ENCODE results near the gene PSMC4.
A peak's percentile ranks its signal among the peaks of the same experiment; 100 is the strongest.

The PSMC4 gene

DNA sequence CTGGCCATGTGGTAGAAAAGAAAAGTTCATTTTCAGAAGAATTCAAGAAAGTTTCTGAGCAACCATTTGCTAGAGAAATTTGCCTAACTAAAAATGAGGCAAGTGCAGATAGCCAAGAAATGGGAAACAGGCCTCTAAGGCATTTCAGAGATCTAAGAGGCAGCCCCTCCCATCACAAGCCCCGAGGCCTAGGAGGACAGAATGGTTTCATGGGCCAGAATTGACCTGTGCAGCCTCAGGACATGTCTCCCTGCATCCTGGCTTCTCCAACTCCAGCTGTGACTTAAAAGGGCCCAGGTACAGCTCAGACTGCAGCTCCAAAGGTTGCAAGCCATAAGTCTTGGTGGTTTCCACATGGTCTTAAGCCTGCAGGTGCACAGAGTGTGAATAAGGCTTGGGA is 22.6 kb downstream of the PSMC4 start:
- DNase-seq (ENCODE audit: low read depth), result no peak

DNA sequence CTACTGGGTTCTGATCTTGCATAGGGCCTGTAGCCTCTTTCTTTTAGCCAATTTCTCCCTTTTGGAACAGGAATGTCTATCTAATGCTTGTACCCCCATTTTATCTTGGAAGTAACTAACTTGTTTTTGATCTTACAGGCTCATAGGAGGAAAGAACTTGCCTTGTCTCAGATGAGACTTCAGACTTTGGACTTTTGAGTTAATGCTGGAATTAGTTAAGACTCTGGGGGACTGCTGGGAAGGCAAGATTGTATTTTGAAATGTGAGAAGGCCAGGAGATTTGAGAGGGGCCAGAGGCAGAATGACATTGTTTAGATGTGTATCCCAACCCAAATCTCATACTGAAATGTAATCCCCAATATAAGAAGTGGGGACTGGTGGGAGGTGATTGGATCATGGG is 23.4 kb downstream of the PSMC4 start:
- DNase-seq (ENCODE audit: low read depth), result no peak

DNA sequence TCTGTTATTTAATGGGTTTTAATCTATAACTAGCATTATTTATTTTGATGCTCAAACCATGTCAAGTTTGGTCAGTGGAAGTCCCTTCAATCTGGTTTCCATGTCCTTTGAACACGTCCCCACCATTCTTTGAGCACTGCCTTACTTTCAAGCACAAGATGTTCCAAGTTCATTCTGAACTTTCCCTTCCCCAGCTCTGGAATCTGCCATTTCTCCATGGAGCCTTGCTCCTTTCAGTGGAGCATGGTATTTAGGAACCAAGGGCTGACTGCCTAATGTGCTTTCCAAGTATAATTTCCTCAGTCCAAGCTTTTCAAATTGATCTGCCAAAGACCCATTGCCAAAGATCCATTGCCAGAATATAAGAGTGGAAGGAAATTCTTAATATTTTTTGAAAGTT is 24.8 kb downstream of the PSMC4 start:
- no peak for DNase-seq (ENCODE audit: low read depth)

DNA sequence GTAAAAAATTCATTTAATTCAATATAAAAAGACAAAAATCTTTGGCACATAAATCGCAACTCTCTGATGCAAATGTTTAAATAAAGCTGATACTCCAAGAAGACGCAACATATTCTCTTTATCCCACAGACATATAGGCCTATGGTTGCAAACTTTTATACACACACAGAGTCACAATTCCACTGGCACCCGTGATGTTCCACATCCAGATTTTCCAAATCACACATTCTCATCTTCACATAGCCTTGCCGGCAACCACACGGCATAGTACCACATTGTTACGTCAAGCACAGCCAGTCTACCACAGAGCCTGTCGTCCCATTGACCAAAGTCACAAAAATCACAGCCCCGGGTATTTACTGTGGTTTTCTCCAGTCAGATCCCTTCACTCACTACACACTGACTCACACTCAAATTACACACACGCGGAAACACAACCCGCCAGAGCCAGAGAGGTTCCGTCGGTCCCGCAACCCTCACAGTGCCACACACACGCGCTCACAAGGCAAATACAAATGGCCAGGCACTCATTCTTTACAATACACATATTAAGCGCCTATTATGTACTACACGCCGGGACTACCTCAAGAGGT is 25.3 kb downstream of the PSMC4 start:
- DNase-seq (ENCODE audit: low read depth), result no peak

DNA sequence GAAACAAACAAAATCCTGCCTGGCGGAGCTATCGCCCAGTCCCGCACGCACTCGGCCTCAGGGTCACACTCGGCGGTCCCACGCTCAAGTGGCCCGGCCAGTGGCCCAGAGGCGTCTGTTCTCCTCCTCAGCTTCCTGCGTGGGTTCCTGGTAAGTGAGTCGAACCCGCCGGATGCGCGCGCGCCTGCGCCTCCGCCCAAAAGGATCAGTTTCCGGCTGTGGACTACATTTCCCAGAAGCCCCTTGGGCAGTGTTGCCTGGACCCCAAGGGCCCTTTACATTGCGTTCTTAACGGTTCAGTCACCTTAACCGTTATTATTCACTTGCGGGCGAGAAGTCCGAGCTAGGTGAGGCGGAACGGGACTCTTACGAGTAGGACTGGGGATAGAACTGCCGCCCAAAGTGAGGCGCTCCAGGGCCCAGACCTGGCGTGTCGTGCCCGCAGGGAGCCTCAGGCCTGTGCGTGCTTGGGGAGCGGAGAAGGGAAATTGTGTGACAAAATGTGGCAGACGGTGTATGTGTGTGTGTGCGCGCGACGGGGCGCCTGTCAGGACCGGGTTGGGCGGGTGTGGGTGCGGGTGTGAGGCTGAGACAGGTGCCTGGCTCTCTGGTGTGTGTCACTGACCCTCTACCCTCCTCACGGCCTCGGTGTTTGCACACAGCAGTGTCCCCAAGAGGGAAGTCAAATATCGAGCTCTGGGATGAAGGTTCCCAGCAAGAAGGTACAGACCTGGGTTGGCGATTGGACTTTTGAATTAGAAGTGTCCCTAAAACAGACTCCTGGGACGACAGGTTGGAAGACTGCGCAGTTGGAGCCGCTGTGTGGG is 26.1 kb downstream of the PSMC4 start, which contains the start of gene ZNF546:
TSS of gene ZNF546 (plus strand) at position 250 of the 827 bp plus-strand sequence. CDS start 1,267 bp downstream, outside the sequence.
- peak; percentile 86 for DNase-seq (ENCODE audit: low read depth)

DNA sequence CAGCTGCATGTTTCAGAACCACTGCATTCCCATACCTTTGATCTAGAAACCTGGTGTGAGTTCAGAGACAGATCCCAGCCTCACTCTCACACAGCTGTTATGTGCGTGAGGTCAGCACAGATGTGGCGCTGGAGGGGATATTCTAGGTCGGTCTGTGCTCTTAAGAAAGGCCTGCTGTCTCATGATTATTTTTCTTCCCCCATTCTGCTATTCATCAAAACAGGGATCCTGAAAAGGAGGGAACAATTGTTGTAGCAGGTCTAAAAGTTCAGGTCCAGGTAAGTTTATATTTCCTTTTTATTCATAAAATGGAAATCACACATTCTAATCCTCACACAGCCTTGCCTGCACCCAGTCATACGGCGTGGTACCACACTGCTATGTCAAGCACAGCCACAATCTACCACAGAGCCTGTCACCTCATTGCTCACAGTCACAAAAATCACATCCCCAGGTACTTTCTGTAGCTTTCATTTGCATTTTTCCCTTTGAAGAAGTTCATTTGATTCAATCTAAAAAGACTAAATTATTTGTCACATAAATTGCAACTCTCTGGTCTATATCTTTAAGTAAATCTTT is 26.8 kb downstream of the PSMC4 start:
- DNase-seq (ENCODE audit: low read depth), result no peak

DNA sequence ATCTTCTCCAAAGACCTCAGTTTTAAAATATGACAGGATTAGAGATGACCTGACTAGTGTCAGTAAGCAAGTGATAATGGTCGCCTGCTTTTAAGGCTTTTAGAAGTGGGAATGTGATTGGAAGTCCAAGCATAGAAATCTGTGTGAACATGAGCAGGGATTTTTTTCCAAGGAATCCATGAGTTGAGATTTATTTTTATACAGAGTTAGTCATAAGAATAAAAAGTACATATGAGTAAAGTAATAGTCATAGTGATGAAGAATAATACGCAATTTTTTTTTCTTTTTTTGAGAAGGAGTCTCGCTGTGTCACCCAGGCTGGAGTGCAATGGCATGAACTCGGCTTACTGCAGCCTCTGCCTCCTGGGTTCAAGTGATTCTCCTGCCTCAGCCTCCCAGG is 27.5 kb downstream of the PSMC4 start:
- no peak for DNase-seq (ENCODE audit: low read depth)

DNA sequence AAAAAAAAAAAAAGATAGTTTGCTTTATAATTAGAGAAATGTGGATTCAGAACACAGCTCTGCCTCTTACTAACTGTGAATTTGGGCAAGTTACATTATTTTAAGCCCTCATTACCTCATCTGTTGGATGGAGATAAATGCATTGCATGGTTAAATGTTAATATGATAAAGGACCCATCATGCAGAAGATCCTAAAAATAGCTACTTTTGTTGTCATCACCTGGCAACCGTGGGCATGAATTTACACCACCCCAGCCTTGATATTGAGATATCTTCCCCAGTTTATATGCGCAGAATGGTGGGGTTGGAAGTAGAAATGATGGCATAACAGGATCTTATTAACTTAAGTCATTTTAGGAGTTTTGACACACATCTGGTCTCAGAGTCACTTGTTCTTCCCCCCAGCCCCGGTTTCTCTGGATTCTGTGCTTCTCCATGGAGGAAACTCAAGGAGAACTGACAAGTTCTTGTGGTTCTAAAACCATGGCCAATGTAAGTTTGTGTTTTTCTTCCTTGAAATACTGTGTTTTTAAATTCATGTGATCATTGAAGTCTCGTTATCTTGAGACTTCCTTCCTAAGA is 34.8 kb downstream of the PSMC4 start:
- no peak for DNase-seq (ENCODE audit: low read depth)

DNA sequence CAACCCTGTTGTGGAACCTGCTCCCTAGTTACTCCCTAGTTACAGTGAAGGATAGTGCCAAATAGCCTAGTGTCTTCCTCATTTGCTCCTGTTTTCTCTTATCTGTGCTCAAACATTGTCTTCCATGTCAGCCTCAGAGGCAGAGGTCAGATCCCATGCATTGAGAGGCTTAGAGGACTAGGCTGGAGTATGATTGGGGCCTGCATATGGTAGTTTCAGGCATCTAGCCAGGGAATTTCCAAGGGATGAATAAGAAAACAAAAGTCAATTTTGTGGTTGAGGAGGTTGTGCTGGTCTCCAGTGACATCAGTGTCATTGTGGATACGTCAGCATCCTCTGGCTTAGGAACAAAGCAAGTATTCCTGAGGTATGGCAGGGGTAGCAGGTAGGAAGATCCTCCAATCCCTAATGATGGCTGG is 35.3 kb downstream of the PSMC4 start:
- no peak for DNase-seq (ENCODE audit: low read depth)

DNA sequence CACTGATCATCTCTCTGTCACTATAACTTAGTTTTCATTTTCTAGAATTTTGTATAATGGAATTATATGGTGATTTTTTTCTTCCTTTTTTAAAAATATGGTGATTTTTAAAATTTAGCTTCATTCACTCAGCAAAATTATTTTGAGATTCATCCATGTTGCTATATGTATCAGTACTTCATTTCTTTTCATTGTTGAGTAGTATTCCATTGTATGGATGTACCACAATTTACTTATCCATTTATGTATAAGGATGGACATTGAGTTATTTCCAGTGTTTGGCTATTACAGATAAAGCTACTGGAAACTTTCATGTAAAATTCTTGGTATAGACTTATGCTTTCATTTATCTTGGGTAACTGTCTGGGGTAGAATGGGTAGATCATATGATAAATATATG is 38.7 kb downstream of the PSMC4 start:
- DNase-seq (ENCODE audit: low read depth), result no peak

DNA sequence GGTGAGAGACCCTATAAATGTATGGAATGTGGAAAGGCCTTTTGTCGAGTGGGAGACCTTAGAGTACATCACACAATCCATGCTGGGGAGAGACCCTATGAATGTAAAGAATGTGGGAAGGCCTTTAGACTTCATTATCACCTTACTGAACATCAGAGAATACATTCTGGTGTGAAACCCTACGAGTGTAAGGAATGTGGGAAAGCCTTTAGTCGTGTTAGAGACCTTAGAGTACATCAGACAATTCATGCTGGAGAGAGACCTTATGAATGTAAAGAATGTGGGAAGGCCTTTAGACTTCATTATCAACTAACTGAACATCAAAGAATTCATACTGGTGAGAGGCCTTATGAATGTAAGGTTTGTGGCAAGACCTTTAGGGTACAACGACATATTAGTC is 43.0 kb downstream of the PSMC4 start:
- DNase-seq (ENCODE audit: low read depth), result no peak

DNA sequence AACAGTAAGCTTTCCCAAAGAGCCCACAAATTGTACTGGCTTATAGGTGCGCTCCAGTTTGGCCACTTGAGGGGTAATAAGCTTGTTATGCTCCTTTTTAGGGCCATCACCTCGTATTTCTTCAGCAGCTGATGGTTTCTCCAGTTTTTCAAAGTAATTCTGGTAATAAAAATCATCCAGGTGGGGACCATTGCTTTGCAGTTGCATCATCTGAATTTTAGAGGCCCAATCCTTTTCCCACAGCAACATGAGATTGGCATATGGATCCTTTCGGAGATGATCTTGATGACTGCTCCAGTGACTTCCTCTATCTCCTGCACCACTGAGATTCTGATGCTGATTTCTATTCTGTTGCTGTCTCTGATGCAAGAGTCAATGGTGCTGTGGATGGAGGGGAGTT is 53.0 kb downstream of the PSMC4 start:
- no peak for DNase-seq (ENCODE audit: low read depth)

DNA sequence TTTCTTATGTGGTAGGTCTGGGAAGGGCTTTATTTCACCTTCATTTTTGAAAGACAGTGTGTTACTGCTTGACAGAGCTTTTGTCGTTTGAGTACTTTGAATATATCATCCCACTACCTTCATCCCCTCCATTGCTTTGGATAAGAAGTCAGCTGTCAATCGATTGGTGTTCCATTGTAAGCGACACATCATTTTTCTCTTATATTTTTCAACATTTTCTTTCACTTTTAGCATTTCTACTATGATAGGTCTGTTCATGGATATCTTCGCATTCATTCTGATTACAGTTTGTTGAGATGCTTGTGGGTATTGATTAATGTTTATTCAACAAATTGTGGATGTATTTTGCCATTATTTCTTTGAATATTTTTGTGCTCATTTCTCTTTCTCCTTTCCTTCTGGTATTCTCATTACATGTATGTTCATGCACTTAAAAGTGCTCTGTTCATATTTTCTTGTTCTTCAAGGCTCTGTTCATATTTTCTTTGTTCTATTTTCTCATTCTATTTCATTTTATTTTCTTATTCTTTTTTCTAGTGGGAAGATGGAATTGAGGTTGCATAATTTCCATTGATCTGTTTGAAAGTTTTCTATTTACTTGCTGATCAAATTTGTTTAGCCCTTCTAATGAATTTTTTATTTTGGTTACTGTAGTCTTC is 55.1 kb downstream of the PSMC4 start:
- no peak for DNase-seq (ENCODE audit: low read depth)

DNA sequence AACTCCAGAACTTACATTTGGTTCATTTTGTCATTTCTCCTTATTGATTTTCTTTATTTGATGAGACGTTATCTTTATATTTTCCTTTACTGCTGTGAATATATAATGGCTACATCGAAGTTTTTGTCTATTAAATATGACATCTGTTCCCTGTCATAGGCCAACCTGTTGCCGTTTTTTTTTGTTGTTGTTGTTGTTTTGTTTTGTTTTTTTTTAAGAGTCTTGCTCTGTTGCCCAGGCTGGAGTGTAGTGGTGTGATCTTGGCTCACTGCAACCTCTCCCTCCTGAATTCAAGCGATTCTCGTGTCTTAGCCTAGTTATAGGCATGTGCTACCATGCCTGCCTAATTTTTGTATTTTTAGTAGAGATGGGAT is 55.6 kb downstream of the PSMC4 start:
- DNase-seq (ENCODE audit: low read depth), result no peak
